OCI-LY1 (cell line): ENCODE results near the gene PAH.

Source experiments
- CTCF ChIP-seq: fragments of 200-600 bp; sonication (generic), shearing (Covaris generic); IDR thresholded peaks from 2 replicates; pipeline ENCODE4 v1.5.1; 2017; ENCODE audit warnings: mild to moderate bottlenecking, antibody characterized with exemption, low read length, moderate library complexity, mixed read lengths
- EZH2 ChIP-seq: fragments of 200-600 bp; sonication (generic), shearing (Covaris generic); IDR thresholded peaks from 2 replicates; pipeline ENCODE4 v1.8.0; 2017; ENCODE audit warnings: borderline replicate concordance, mixed run types, mild to moderate bottlenecking, antibody characterized with exemption, low read length, moderate library complexity, mixed read lengths

GRCh38 chr12:102905229-102905628 lies 11.8 kb downstream of the PAH start:
- TF ChIP-seq CTCF (no peak), EZH2 (no peak)
